Hepatocyte (in vitro differentiated cells): Measurements from ENCODE around the gene FAM174C.

Source experiments
- EZH2phosphoT487 ChIP-seq: fragments of 200-600 bp; sonication (generic); IDR thresholded peaks from one replicate; pipeline ENCODE4 v1.6.1; 2018; ENCODE audit warnings: antibody characterized with exemption, mild to moderate bottlenecking, low read depth, moderate library complexity; ENCODE audit not compliant: unreplicated experiment, severe bottlenecking
- TF ChIP-seq, protein P1 (sequence below): fragments of 200-600 bp; sonication (generic); IDR thresholded peaks from 2 replicates; pipeline ENCODE4 v1.5.1; 2016; ENCODE audit warnings: antibody characterized with exemption, mild to moderate bottlenecking; ENCODE audit not compliant: poor library complexity

DNA sequence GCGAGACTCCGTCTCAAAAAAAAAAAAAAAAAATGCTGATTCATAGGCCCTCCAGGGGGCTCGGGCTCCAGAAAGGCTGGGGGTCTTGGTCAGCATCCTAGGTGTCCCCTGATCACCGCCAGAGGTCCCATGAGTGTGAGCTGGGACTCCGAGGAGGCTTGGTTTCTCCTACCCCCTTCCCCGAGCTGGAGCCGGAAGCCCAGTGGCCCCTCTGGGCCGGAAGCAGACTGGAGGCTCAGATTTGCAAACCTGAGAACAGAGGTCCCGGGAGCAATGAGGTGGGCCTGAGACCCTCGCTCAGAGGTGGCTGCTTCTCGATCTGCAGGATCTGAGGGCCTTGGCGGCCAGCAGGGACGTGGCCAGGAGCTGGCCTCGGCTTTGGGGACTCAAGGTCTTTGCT, 51.8 kb downstream of the FAM174C start:
- TF ChIP-seq, protein P1, sequence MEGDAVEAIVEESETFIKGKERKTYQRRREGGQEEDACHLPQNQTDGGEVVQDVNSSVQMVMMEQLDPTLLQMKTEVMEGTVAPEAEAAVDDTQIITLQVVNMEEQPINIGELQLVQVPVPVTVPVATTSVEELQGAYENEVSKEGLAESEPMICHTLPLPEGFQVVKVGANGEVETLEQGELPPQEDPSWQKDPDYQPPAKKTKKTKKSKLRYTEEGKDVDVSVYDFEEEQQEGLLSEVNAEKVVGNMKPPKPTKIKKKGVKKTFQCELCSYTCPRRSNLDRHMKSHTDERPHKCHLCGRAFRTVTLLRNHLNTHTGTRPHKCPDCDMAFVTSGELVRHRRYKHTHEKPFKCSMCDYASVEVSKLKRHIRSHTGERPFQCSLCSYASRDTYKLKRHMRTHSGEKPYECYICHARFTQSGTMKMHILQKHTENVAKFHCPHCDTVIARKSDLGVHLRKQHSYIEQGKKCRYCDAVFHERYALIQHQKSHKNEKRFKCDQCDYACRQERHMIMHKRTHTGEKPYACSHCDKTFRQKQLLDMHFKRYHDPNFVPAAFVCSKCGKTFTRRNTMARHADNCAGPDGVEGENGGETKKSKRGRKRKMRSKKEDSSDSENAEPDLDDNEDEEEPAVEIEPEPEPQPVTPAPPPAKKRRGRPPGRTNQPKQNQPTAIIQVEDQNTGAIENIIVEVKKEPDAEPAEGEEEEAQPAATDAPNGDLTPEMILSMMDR: no peak
- no peak for TF ChIP-seq EZH2phosphoT487
